NCI-H2107 treated with DMSO at 0.1 percent for 48 hours (cell line): ENCODE measurements around the gene KIF1A.
"Not testable (repeated sequence)": the region's sequence is repeated elsewhere in the genome, so short reads cannot be mapped to it uniquely, and the experiment has no call there.

ENCODE experiments used
- DNase-seq: peaks from one replicate; lab custom pipeline; 2025; ENCODE audit not compliant: unreplicated experiment; lab: John Stamatoyannopoulos, UW

Gene KIF1A

GRCh38 chr2:240704651-240705050 lies 115.4 kb downstream of the KIF1A start:
- DNase-seq, result no peak

GRCh38 chr2:240703417-240704341 lies 116.3 kb downstream of the KIF1A start:
- DNase-seq, result no peak

- no peak for DNase-seq
These were observed 117.4 kb downstream of the KIF1A start for GRCh38 chr2:240702640-240703011.

- DNase-seq, result no peak
These were observed 118.0 kb downstream of the KIF1A start for GRCh38 chr2:240701736-240702639.

GRCh38 chr2:240701091-240701735 lies 118.8 kb downstream of the KIF1A start:
- DNase-seq, result no peak

GRCh38 chr2:240700616-240701015 lies 119.4 kb downstream of the KIF1A start:
- not testable (repeated sequence) for DNase-seq

- not testable (repeated sequence) for DNase-seq
These were observed 120.2 kb downstream of the KIF1A start for GRCh38 chr2:240699835-240700234.

- DNase-seq, result not testable (repeated sequence)
These were observed 121.0 kb downstream of the KIF1A start for GRCh38 chr2:240698852-240699561.

- not testable (repeated sequence) for DNase-seq
These were observed 123.5 kb downstream of the KIF1A start for GRCh38 chr2:240696469-240696868.

GRCh38 chr2:240695593-240695992 lies 124.4 kb downstream of the KIF1A start:
- not testable (repeated sequence) for DNase-seq

GRCh38 chr2:240694304-240694703 lies 125.7 kb downstream of the KIF1A start:
- DNase-seq, result not testable (repeated sequence)

GRCh38 chr2:240692583-240693561 lies 127.1 kb downstream of the KIF1A start:
- DNase-seq, result not testable (repeated sequence)

GRCh38 chr2:240691631-240692420 lies 128.2 kb downstream of the KIF1A start, which contains the start of gene AQP12A:
AQP12A (plus strand) TSS chr2:240691866; CDS start chr2:240691914, 48 bp downstream.
- DNase-seq, result not testable (repeated sequence)

GRCh38 chr2:240691075-240691427 lies 129.0 kb downstream of the KIF1A start:
- DNase-seq, result not testable (repeated sequence)

GRCh38 chr2:240690421-240691074 lies 129.5 kb downstream of the KIF1A start:
- DNase-seq, result not testable (repeated sequence)

GRCh38 chr2:240689975-240690374 lies 130.0 kb downstream of the KIF1A start:
- DNase-seq, result no peak

- DNase-seq, result no peak
These were observed 131.5 kb downstream of the KIF1A start for GRCh38 chr2:240688553-240688919.
